Astrocyte (in vitro differentiated cells and primary cell): Measurements from ENCODE around the gene GFRA1. TPM values are rescaled to one million over a fixed set of nuclear protein-coding genes. Genes with fewer than 3 reads are reported as not detected.

Source experiments
- DNase-seq: peaks from one replicate; pipeline ENCODE4 v3.0.0-alpha.2; 2010; ENCODE audit warnings: low read depth
- FAIRE-seq: peaks from 2 replicates; lab custom pipeline; 2011; peaks lifted over from hg19 to GRCh38; lab: Jason Lieb, UNC
- H2AFZ ChIP-seq: 2 replicates; pipeline ENCODE4 v1.6.0; 2012; ENCODE audit warnings: low read depth, low read length, inconsistent platforms
- H3K27ac ChIP-seq: 2 replicates; pipeline ENCODE4 v1.5.1; 2011; ENCODE audit warnings: low read depth, low read length, inconsistent platforms
- H3K27me3 ChIP-seq: 2 replicates; pipeline ENCODE4 v1.6.0; 2011; ENCODE audit warnings: low read length, inconsistent platforms; ENCODE audit not compliant: insufficient read depth
- H3K36me3 ChIP-seq: 2 replicates; pipeline ENCODE4 v1.5.1; 2011; ENCODE audit warnings: low read length, inconsistent platforms; ENCODE audit not compliant: insufficient read depth
- H3K4me1 ChIP-seq: 2 replicates; pipeline ENCODE4 v1.5.1; 2011; ENCODE audit warnings: low read length, inconsistent platforms; ENCODE audit not compliant: insufficient read depth
- H3K4me2 ChIP-seq: 2 replicates; pipeline ENCODE4 v1.6.0; 2012; ENCODE audit warnings: low read length, inconsistent platforms
- H3K4me3 ChIP-seq: 2 replicates; pipeline ENCODE4 v1.5.1; 2011; ENCODE audit warnings: low read depth, mild to moderate bottlenecking, low read length, inconsistent platforms; ENCODE audit not compliant: insufficient read depth
- H3K79me2 ChIP-seq: 2 replicates; pipeline ENCODE4 v1.6.0; 2012; ENCODE audit warnings: mild to moderate bottlenecking, low read length, inconsistent platforms; ENCODE audit not compliant: insufficient read depth
- H3K9ac ChIP-seq: 2 replicates; pipeline ENCODE4 v1.6.0; 2012; ENCODE audit warnings: mild to moderate bottlenecking, low read length, inconsistent platforms
- H3K9me3 ChIP-seq: 2 replicates; pipeline ENCODE4 v1.5.1; 2012; ENCODE audit warnings: low read depth, mild to moderate bottlenecking, low read length, inconsistent platforms; ENCODE audit not compliant: insufficient read depth
- H4K20me1 ChIP-seq: 2 replicates; pipeline ENCODE4 v1.6.0; 2012; ENCODE audit warnings: low read length, inconsistent platforms; ENCODE audit not compliant: insufficient read depth
- H3K27ac Mint-ChIP-seq: one replicate; pipeline ENCODE4 v1.8.0; 2021; ENCODE audit warnings: mild to moderate bottlenecking, mixed read lengths; ENCODE audit not compliant: unreplicated experiment
- H3K27me3 Mint-ChIP-seq: one replicate; pipeline ENCODE4 v1.8.0; 2021; ENCODE audit warnings: low read depth, mixed read lengths; ENCODE audit not compliant: unreplicated experiment
- H3K36me3 Mint-ChIP-seq: one replicate; pipeline ENCODE4 v1.8.0; 2021; ENCODE audit warnings: low read depth, mixed read lengths; ENCODE audit not compliant: unreplicated experiment
- H3K4me1 Mint-ChIP-seq: one replicate; pipeline ENCODE4 v1.8.0; 2021; ENCODE audit warnings: low read depth, mixed read lengths; ENCODE audit not compliant: unreplicated experiment
- H3K4me3 Mint-ChIP-seq: one replicate; pipeline ENCODE4 v1.8.0; 2021; ENCODE audit warnings: mild to moderate bottlenecking, moderate library complexity, mixed read lengths; ENCODE audit not compliant: unreplicated experiment
- H3K9me3 Mint-ChIP-seq: one replicate; pipeline ENCODE4 v1.8.0; 2021; ENCODE audit warnings: mild to moderate bottlenecking, mixed read lengths; ENCODE audit not compliant: unreplicated experiment
- CTCF ChIP-seq: IDR thresholded peaks from 2 replicates; pipeline ENCODE4 v1.5.1; 2011; ENCODE audit warnings: low read depth, mild to moderate bottlenecking, inconsistent platforms, low read length, moderate library complexity; ENCODE audit not compliant: insufficient read depth
- EZH2 ChIP-seq: IDR thresholded peaks from 2 replicates; pipeline ENCODE4 v1.6.1; 2012; ENCODE audit warnings: mild to moderate bottlenecking, low read length, inconsistent platforms; ENCODE audit not compliant: insufficient read depth
- total RNA-seq: library from RNA; stranded (reverse); gene quantifications from 2 replicates; pipeline ENCODE4 v1.2.1, GENCODE V29; 2021

Gene GFRA1
- total RNA-seq, 1 donor from 2014 or later: 24.2 TPM

- Histone ChIP-seq H3K27me3 (no peaks in the 10 kb centered on the region), H2AFZ (no peak overlapping the region), H3K27ac (no peak overlapping the region), H3K79me2 (no peaks in the 10 kb centered on the region), H3K4me2 (no peak overlapping the region), H3K36me3 (no peaks in the 10 kb centered on the region), H3K9me3 (no peaks in the 10 kb centered on the region), H3K9ac (no peak overlapping the region), H3K4me3 (no peak overlapping the region), H3K4me1 (peaks cover 21% of the 10 kb centered on the region), H4K20me1 (no peaks in the 10 kb centered on the region)
- no peak for DNase-seq
- Mint-ChIP-seq H3K27ac (no peak overlapping the region), H3K9me3 (no peaks in the 10 kb centered on the region), H3K4me3 (no peak overlapping the region), H3K36me3 (no peaks in the 10 kb centered on the region), H3K27me3 (peaks cover 30% of the 10 kb centered on the region), H3K4me1 (peaks cover 8% of the 10 kb centered on the region)
- no peak for FAIRE-seq
- TF ChIP-seq EZH2: no peak
- TF ChIP-seq CTCF: no peak
Measured at GRCh38 chr10:116109481-116109880, 163.5 kb downstream of the GFRA1 start.

GRCh38 chr10:116108095-116108494 is 164.9 kb downstream of the GFRA1 start:
- H3K36me3 Mint-ChIP-seq: no peaks in the 10 kb centered on the region
- Histone ChIP-seq H3K9me3 (no peaks in the 10 kb centered on the region), H3K36me3 (no peaks in the 10 kb centered on the region), H2AFZ (no peak overlapping the region), H3K27me3 (no peaks in the 10 kb centered on the region), H3K4me1 (peaks cover 12% of the 10 kb centered on the region), H3K79me2 (no peaks in the 10 kb centered on the region), H4K20me1 (no peaks in the 10 kb centered on the region), H3K4me2 (no peak overlapping the region), H3K4me3 (no peak overlapping the region), H3K9ac (no peak overlapping the region), H3K27ac (no peak overlapping the region)
- no peak overlapping the region for H3K4me3 Mint-ChIP-seq
- peaks cover 30% of the 10 kb centered on the region for H3K27me3 Mint-ChIP-seq
- H3K27ac Mint-ChIP-seq: no peak overlapping the region
- FAIRE-seq (no peak), DNase-seq (no peak)
- no peaks in the 10 kb centered on the region for H3K4me1 Mint-ChIP-seq
- no peaks in the 10 kb centered on the region for H3K9me3 Mint-ChIP-seq
- TF ChIP-seq CTCF (no peak), EZH2 (no peak)

GRCh38 chr10:116106611-116107010 is 166.4 kb downstream of the GFRA1 start:
- FAIRE-seq (no peak), DNase-seq (no peak)
- no peaks in the 10 kb centered on the region for H3K4me1 Mint-ChIP-seq
- no peak overlapping the region for H2AFZ ChIP-seq
- H3K27ac Mint-ChIP-seq: no peak overlapping the region
- no peaks in the 10 kb centered on the region for H3K9me3 ChIP-seq
- H3K79me2 ChIP-seq: no peaks in the 10 kb centered on the region
- H4K20me1 ChIP-seq: no peaks in the 10 kb centered on the region
- no peaks in the 10 kb centered on the region for H3K36me3 Mint-ChIP-seq
- no peaks in the 10 kb centered on the region for H3K36me3 ChIP-seq
- H3K4me2 ChIP-seq: no peak overlapping the region
- no peak overlapping the region for H3K27ac ChIP-seq
- no peaks in the 10 kb centered on the region for H3K9me3 Mint-ChIP-seq
- H3K4me3 ChIP-seq: no peak overlapping the region
- no peak overlapping the region for H3K4me3 Mint-ChIP-seq
- peaks cover 30% of the 10 kb centered on the region for H3K27me3 Mint-ChIP-seq
- H3K4me1 ChIP-seq: peaks cover 3% of the 10 kb centered on the region
- no peak overlapping the region for H3K9ac ChIP-seq
- TF ChIP-seq CTCF: no peak
- no peak for TF ChIP-seq EZH2
- H3K27me3 ChIP-seq: no peaks in the 10 kb centered on the region
